Activated CD8-positive, alpha-beta T cell treated with anti-CD3 and anti-CD28 coated beads for 36 hours (primary cell): ENCODE data around the gene YWHAE. TPM values are rescaled to one million over a fixed set of nuclear protein-coding genes. Genes with fewer than 3 reads are reported as not detected.

Source experiments
- ATAC-seq: fragments of 200-7000 bp; cut with Tn5 transposase; one replicate; pipeline ENCODE4 v1.10.0; 2021; ENCODE audit warnings: mild to moderate bottlenecking, moderate library complexity
- CTCF ChIA-PET: fragments of 350-600 bp; sonication (Branson Sonifier 250); formaldehyde crosslinking; loops from one replicate; lab custom pipeline; 2021; ENCODE audit warnings: antibody characterized with exemption; lab: Charles Lee
- POLR2A ChIA-PET: fragments of 350-600 bp; sonication (Branson Sonifier 250); formaldehyde crosslinking; loops from one replicate; lab custom pipeline; 2021; ENCODE audit warnings: antibody characterized with exemption; lab: Charles Lee
- DNase-seq: peaks from one replicate; pipeline ENCODE4 v3.0.0-alpha.2; 2020
- H3K27ac Mint-ChIP-seq: one replicate; pipeline ENCODE4 v1.8.0; 2021; ENCODE audit warnings: mild to moderate bottlenecking, mixed read lengths
- H3K27me3 Mint-ChIP-seq: one replicate; pipeline ENCODE4 v1.8.0; 2021; ENCODE audit warnings: mixed read lengths
- H3K36me3 Mint-ChIP-seq: one replicate; pipeline ENCODE4 v1.8.0; 2021; ENCODE audit warnings: low read depth, mixed read lengths
- H3K4me1 Mint-ChIP-seq: one replicate; pipeline ENCODE4 v1.8.0; 2021; ENCODE audit warnings: low read depth, mixed read lengths
- H3K4me3 Mint-ChIP-seq: one replicate; pipeline ENCODE4 v1.8.0; 2021; ENCODE audit warnings: mild to moderate bottlenecking, moderate library complexity, mixed read lengths
- H3K9me3 Mint-ChIP-seq: one replicate; pipeline ENCODE4 v1.8.0; 2021; ENCODE audit warnings: mixed read lengths
- intact Hi-C: fragments of 100-400 bp; cut with micrococcal nuclease; formaldehyde crosslinking; loops from one replicate; pipeline ENCODE4 v1.10.0; 2022
- total RNA-seq, 2 experiments: library from RNA; stranded (reverse); gene quantifications; one replicate each; pipeline ENCODE4 v1.2.3, GENCODE V29; 2021
- TF ChIP-seq, protein P1 (sequence below): fragments of 200-600 bp; IDR thresholded peaks from one replicate; pipeline ENCODE4 v1.8.0; 2022; ENCODE audit warnings: antibody characterized with exemption, mild to moderate bottlenecking

The YWHAE gene
- total RNA-seq, 2 experiments from 2014 or later: 425 to 440 TPM

DNA sequence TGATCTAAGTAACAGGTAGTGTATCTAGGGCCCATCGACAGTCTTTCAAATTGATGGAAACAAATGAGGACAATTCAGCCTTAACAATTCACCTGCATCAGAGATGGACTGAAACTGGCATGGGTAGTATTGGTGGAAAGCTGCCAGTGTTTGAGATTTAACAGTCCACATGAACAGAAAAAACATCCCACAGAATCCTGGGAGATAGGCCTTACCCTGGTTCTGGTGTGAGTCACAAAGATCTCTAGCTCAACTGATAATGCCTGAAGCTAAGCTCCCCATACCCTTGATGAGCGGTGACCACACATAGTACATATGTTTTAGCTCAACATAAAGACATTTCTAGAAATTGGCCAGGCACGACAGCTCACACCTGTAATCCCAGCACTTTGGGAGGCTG is 34.1 kb upstream of the YWHAE start:
- H3K4me1 Mint-ChIP-seq: peaks cover 18% of the 10 kb centered on the region
- no peaks in the 10 kb centered on the region for H3K9me3 Mint-ChIP-seq
- peaks cover 21% of the 10 kb centered on the region for H3K36me3 Mint-ChIP-seq
- H3K27ac Mint-ChIP-seq: no peak overlapping the region
- CTCF ChIA-PET: interaction anchor here (2.8 kb wide), 1 partner anchor 69 kb away, joined by 10 read pairs; no protein-coding TSS in a partner anchor
- intact Hi-C loops: no loop called here
- no peak for ATAC-seq
- DNase-seq: no peak
- no peaks in the 10 kb centered on the region for H3K27me3 Mint-ChIP-seq
- POLR2A ChIA-PET: interaction anchor here (1.4 kb wide), 1 partner anchor 34 kb away, joined by 3 read pairs; the partner anchor contains the start of gene YWHAE
- TF ChIP-seq, protein P1, sequence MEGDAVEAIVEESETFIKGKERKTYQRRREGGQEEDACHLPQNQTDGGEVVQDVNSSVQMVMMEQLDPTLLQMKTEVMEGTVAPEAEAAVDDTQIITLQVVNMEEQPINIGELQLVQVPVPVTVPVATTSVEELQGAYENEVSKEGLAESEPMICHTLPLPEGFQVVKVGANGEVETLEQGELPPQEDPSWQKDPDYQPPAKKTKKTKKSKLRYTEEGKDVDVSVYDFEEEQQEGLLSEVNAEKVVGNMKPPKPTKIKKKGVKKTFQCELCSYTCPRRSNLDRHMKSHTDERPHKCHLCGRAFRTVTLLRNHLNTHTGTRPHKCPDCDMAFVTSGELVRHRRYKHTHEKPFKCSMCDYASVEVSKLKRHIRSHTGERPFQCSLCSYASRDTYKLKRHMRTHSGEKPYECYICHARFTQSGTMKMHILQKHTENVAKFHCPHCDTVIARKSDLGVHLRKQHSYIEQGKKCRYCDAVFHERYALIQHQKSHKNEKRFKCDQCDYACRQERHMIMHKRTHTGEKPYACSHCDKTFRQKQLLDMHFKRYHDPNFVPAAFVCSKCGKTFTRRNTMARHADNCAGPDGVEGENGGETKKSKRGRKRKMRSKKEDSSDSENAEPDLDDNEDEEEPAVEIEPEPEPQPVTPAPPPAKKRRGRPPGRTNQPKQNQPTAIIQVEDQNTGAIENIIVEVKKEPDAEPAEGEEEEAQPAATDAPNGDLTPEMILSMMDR: no peak
- no peak overlapping the region for H3K4me3 Mint-ChIP-seq

DNA sequence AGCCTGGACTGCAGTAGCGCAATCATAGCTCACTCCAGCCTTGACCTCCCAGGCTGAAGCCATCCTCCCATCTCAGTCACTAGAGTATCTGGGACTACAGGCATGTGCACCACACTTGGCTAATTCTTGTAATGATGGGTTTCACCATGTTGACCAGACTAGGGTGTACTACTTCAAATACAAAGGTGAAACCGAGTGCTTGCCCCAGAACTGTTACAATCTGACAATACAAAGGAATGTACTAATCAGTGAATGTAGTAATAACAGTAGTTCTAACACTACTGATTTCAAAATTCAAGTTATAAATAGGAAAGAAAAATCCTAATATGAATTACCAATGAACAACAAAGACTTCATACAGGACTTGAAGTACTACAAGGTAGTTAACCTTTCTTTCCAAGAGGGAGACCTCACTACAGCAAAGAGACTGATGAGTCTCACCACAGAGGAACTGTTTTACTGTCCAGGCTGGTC is 31.6 kb upstream of the YWHAE start:
- POLR2A ChIA-PET: interaction anchor here (1.2 kb wide), 2 partner anchors 11 to 84 kb away, joined by 3 read pairs; no protein-coding TSS in a partner anchor
- DNase-seq (no peak), ATAC-seq (no peak)
- CTCF ChIA-PET: no interaction called here
- Mint-ChIP-seq H3K27me3 (no peaks in the 10 kb centered on the region), H3K9me3 (no peaks in the 10 kb centered on the region), H3K36me3 (peaks cover 18% of the 10 kb centered on the region), H3K4me3 (no peak overlapping the region), H3K4me1 (peaks cover 16% of the 10 kb centered on the region), H3K27ac (peak overlapping the region; percentile 49)
- TF ChIP-seq, protein P1: no peak
- intact Hi-C loops: no loop called here

DNA sequence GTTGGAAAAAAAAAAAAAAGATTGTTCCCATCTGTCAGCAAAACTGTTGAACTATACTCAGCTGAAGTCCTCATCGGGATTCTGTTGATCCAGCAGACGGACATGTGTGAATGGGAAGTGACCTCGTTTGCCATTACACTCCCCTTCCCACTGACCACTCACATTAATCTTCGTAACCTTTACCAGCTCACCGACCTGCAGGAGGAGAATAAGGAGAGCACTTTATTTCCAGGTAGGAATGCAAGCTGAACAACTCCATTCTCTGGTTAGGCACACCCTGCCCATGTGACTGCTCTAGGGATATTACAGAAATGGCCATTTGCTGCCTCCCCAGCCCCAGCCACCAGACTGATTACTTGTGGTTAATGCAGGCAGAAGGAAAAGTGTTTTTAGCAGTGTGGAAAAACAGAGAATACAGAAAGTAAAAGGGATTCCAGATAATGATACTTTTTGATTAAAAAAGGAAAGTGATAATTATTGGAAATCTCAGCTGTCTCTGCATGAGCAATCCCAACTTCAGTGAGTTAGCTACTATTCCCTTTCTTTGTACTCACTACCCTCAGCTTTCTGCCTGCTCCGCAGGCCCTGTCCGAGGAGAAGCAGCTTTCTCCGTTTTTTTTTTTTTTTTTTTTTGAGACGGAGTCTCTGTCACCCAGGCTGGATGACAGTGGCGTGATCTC is 23.6 kb upstream of the YWHAE start:
- CTCF ChIA-PET: interaction anchor here (1.4 to 3.0 kb wide), 2 partner anchors 58 to 109 kb away, joined by 3 to 20 read pairs; no protein-coding TSS in a partner anchor
- intact Hi-C loops: no loop called here
- no peaks in the 10 kb centered on the region for H3K27me3 Mint-ChIP-seq
- H3K9me3 Mint-ChIP-seq: no peaks in the 10 kb centered on the region
- TF ChIP-seq, protein P1: no peak
- H3K36me3 Mint-ChIP-seq: peaks cover 17% of the 10 kb centered on the region
- H3K4me3 Mint-ChIP-seq: no peak overlapping the region
- DNase-seq: no peak
- no peak for ATAC-seq
- POLR2A ChIA-PET: interaction anchor here (0.6 to 1.6 kb wide), 3 partner anchors 10 to 141 kb away, joined by 3 to 5 read pairs (median 3); partner anchors contain the start of gene YWHAE
- H3K27ac Mint-ChIP-seq: peak overlapping the region; percentile 10
- H3K4me1 Mint-ChIP-seq: peaks cover 16% of the 10 kb centered on the region

DNA sequence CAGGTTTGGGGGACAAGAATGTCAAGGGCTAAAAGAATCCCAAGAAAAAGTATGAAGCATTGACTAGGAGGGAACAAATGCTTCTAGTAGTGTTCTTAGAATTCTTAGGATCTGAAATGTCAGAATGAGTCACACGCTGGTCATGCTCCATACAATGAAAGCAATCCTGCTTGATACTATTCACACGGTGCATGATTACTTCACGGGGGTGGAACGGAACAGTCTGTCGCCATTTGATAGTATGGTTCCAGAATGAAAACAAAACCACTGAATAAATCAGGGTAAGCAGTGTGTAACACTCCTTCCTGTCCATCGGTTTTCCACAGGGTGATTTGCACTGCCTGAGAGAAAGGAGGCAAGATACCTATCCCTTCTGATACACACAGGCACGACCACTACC is 22.9 kb upstream of the YWHAE start:
- peak; percentile 30 for DNase-seq
- ChIA-PET POLR2A (no interaction called here), CTCF (interaction anchor here (3.0 kb wide), 1 partner anchor 58 kb away, joined by 20 read pairs; no protein-coding TSS in a partner anchor)
- Mint-ChIP-seq H3K36me3 (peaks cover 17% of the 10 kb centered on the region), H3K4me1 (peaks cover 16% of the 10 kb centered on the region), H3K9me3 (no peaks in the 10 kb centered on the region), H3K27ac (peak overlapping the region; percentile 28), H3K27me3 (no peaks in the 10 kb centered on the region), H3K4me3 (no peak overlapping the region)
- intact Hi-C loops: no loop called here
- no peak for ATAC-seq
- TF ChIP-seq, protein P1: no peak

DNA sequence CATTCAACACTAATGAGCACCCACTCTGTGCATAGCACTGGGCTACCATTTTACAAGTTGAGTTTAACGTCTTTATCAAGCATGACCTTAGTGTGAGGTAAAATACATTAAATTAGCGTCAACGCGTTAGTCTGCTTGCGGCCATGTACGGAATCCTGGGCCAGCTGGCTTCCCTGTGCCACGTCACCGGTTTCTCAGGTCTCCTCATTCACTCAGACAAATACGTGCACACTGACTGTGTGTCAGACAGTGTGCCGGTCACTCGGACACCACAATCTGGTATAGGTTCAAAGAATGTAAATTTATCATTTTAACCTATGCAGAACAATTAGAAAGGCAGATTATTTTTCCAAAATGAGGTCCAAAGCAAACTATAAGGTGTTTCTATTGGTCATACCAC is 21.4 kb upstream of the YWHAE start:
- CTCF ChIA-PET: no interaction called here

More for the DNA sequence above, 21.4 kb upstream of the YWHAE start:
- TF ChIP-seq, protein P1: no peak
- POLR2A ChIA-PET: no interaction called here
- Mint-ChIP-seq H3K9me3 (no peaks in the 10 kb centered on the region), H3K4me3 (no peak overlapping the region), H3K36me3 (peaks cover 17% of the 10 kb centered on the region), H3K27ac (no peak overlapping the region), H3K27me3 (no peaks in the 10 kb centered on the region), H3K4me1 (peaks cover 14% of the 10 kb centered on the region)
- no peak for ATAC-seq
- intact Hi-C loops: no loop called here
- DNase-seq: no peak
